AG20443 (cell line): ENCODE measurements around the gene PSENEN.

ENCODE experiments used
- DNase-seq: peaks from one replicate; pipeline ENCODE4 v3.0.0; 2012; ENCODE audit warnings: low spot score, mixed read lengths

The PSENEN gene

GRCh38 chr19:35774274-35775045, 29.0 kb downstream of the PSENEN start:
- DNase-seq, result no peak

- DNase-seq, result no peak
These were observed 29.5 kb downstream of the PSENEN start for GRCh38 chr19:35775046-35775297.

GRCh38 chr19:35775298-35776101, 30.0 kb downstream of the PSENEN start, which contains the start of gene ARHGAP33:
Gene ARHGAP33 (plus strand): TSS chr19:35775564. CDS start chr19:35775659, 95 bp downstream.
- DNase-seq, result peak; percentile 99

- DNase-seq, result no peak
These were observed 30.8 kb downstream of the PSENEN start for GRCh38 chr19:35776102-35776788.

- DNase-seq, result no peak
These were observed 31.8 kb downstream of the PSENEN start for GRCh38 chr19:35777086-35777841.

GRCh38 chr19:35777961-35778360, 32.5 kb downstream of the PSENEN start:
- no peak for DNase-seq

GRCh38 chr19:35779033-35779432, 33.6 kb downstream of the PSENEN start:
- no peak for DNase-seq

- no peak for DNase-seq
These were observed 34.6 kb downstream of the PSENEN start for GRCh38 chr19:35780058-35780457.

- DNase-seq, result no peak
These were observed 35.3 kb downstream of the PSENEN start for GRCh38 chr19:35780717-35781116.

GRCh38 chr19:35781650-35782049, 36.2 kb downstream of the PSENEN start:
- DNase-seq, result no peak

- no peak for DNase-seq
These were observed 37.1 kb downstream of the PSENEN start for GRCh38 chr19:35782589-35782988.

- no peak for DNase-seq
These were observed 38.3 kb downstream of the PSENEN start for GRCh38 chr19:35783469-35784434.

GRCh38 chr19:35784503-35785338, 39.3 kb downstream of the PSENEN start:
- no peak for DNase-seq

GRCh38 chr19:35785339-35785627, 39.8 kb downstream of the PSENEN start:
- DNase-seq, result no peak

- no peak for DNase-seq
These were observed 41.1 kb downstream of the PSENEN start for GRCh38 chr19:35786299-35787160.

GRCh38 chr19:35787227-35787799, 41.9 kb downstream of the PSENEN start:
- DNase-seq, result no peak

GRCh38 chr19:35788205-35788960, 42.9 kb downstream of the PSENEN start:
- no peak for DNase-seq
